GM12878 (cell line): ENCODE data around the gene USP36.

ENCODE experiments used
- BHLHE40 ChIP-seq, 2 experiments: fragments of 450-650 bp in 1 of 2; IDR thresholded peaks; 2 replicates each; pipeline ENCODE4 v1.6.1; 2011 to 2017; ENCODE audit warnings: low read depth in 2 of 2, borderline replicate concordance in 1 of 2, improper control_type of control experiment in 1 of 2, low read length in 1 of 2, mild to moderate bottlenecking in 1 of 2
- CTCF ChIP-seq, 3 experiments: IDR thresholded peaks in 2 of 3; conservative IDR thresholded peaks in 1 of 3; 2 replicates each; pipeline ENCODE4 v1.5.1; 2011; ENCODE audit warnings: low read depth in 3 of 3, low read length in 3 of 3, mild to moderate bottlenecking in 3 of 3, control low read depth in 2 of 3, moderate library complexity in 2 of 3, inconsistent platforms in 1 of 3, mixed read lengths in 1 of 3; ENCODE audit not compliant: control insufficient read depth in 2 of 3, insufficient read depth in 1 of 3; ENCODE audit errors: extremely low read depth in 1 of 3
- EP300 ChIP-seq, 2 experiments: fragments of 150-350 bp in 1 of 2; IDR thresholded peaks; 2 replicates each; pipeline ENCODE4 v1.6.1; 2011 to 2012; ENCODE audit warnings: low read depth in 2 of 2, low read length in 2 of 2, borderline replicate concordance in 1 of 2, improper control_type of control experiment in 1 of 2, inconsistent platforms in 1 of 2; ENCODE audit not compliant: control insufficient read depth in 1 of 2
- EZH2 ChIP-seq: IDR thresholded peaks from 2 replicates; pipeline ENCODE4 v1.6.1; 2012; ENCODE audit warnings: low read depth, mild to moderate bottlenecking, control low read depth, inconsistent platforms, low read length, borderline replicate concordance; ENCODE audit not compliant: control insufficient read depth
- KLF5 ChIP-seq: fragments of 450-650 bp; IDR thresholded peaks from 2 replicates; pipeline ENCODE4 v1.6.1; 2014; ENCODE audit warnings: mild to moderate bottlenecking; ENCODE audit not compliant: partially characterized antibody
- MTA3 ChIP-seq: IDR thresholded peaks from 2 replicates; pipeline ENCODE4 v1.6.1; 2012; ENCODE audit warnings: low read length, inconsistent platforms, borderline replicate concordance
- POLR2AphosphoS5 ChIP-seq: IDR thresholded peaks from 2 replicates; pipeline ENCODE4 v1.6.1; 2011; ENCODE audit warnings: mild to moderate bottlenecking, low read length, inconsistent platforms
- SMC3 ChIP-seq: IDR thresholded peaks from 2 replicates; pipeline ENCODE4 v1.6.1; 2011; ENCODE audit warnings: low read length, improper control_type of control experiment, borderline replicate concordance

- TF ChIP-seq BHLHE40 (IDR thresholded peaks at IDR 0.05; ENCODE audit: borderline replicate concordance in 1 of 2, low read depth in 2 of 2, low read length in 1 of 2), result no peak
- TF ChIP-seq CTCF (IDR thresholded peaks at IDR 0.05 in 2 of 3, conservative IDR thresholded peaks at IDR 0.05 in 1 of 3; ENCODE audit: control insufficient read depth in 2 of 3, extremely low read depth in 1 of 3, insufficient read depth in 1 of 3, low read depth in 3 of 3, low read length in 3 of 3), result no peak
- no peak for TF ChIP-seq MTA3
- TF ChIP-seq EP300 (IDR thresholded peaks at IDR 0.05; ENCODE audit: borderline replicate concordance in 1 of 2, control insufficient read depth in 1 of 2, low read depth in 2 of 2, low read length in 2 of 2), result no peak
- TF ChIP-seq EZH2, result no peak
- TF ChIP-seq POLR2AphosphoS5, result no peak; the same call in 1 of the 2 replicates
- no peak for TF ChIP-seq SMC3
- TF ChIP-seq KLF5, result no peak
Observed at GRCh38 chr17:78819806-78820792, 20.5 kb downstream of the USP36 start.
